Stimulated activated CD8-positive, alpha-beta memory T cell treated with anti-CD3 and anti-CD28 coated beads, Interleukin-4, amount 100 ng/mL, for 48 hours (primary cell): ENCODE data around the gene SRSF11.

Experiments used
- DNase-seq: peaks from one replicate; pipeline ENCODE4 v3.0.0-alpha.2; 2020

The SRSF11 gene

GRCh38 chr1:70222716-70223235 is 1.6 kb downstream of the SRSF11 start:
- no peak for DNase-seq

GRCh38 chr1:70224954-70225353 is 3.8 kb downstream of the SRSF11 start:
- no peak for DNase-seq

DNA sequence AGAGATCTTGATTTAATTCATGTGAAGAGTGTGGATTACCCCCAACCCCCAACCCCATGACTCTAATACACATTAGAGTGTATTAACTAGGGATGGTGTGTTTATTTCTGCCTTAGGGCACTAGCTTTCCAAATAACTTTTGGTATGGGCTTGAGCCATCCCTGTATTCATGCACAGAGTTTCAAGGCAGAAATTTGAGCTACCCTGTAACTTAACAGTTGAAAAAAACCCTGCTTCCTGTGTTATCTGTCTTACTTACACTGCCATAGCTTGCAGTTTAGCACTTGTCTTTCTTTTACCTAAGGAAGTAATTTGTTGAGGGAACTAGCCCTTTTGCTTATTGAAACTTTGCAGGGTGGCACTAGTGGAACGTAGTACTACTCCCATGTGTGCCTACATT is 6.3 kb downstream of the SRSF11 start:
- no peak for DNase-seq

DNA sequence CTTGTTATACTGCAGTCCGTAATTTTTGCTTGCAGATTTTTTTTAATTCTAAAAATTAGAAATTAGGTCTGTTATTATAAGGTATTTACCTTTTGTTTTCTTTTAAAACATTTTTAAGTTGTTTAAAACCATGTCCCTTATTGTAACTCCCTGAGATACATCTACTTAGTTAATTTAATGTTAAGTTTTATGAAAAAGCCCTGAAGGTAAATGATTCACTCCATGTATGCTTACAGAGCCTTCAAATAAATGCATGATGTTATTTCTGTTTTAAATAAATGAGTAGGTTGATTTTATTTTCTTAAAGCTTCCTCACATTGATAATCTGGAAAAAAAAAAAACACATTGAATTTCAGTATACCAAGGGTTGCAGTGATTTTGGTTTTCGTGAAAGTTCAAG is 7.5 kb downstream of the SRSF11 start:
- DNase-seq, result no peak

- no peak for DNase-seq
Measured at GRCh38 chr1:70231475-70231874, 10.3 kb downstream of the SRSF11 start.

- no peak for DNase-seq
Measured at GRCh38 chr1:70234733-70235132, 13.6 kb downstream of the SRSF11 start.

DNA sequence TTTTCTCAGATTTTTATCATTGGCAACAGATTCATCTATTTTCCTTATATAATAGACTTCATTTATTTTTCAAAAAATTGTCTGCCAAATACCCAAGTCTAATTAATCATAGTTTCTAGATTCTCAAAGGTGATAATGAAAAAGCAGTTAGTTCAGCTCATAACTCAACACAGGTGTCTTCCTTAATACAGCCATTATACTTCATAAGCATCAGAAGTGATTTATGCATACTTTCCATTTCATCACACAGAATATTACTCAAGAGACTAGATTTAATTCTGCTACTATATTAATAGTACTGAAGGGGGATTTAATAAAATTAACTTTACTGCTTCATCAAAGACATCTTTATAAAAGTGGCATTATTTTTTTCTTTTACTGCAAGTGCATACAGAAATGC is 18.8 kb downstream of the SRSF11 start:
- DNase-seq, result no peak

GRCh38 chr1:70247122-70247521 is 25.9 kb downstream of the SRSF11 start:
- no peak for DNase-seq

- no peak for DNase-seq
Measured at GRCh38 chr1:70247768-70248167, 26.6 kb downstream of the SRSF11 start.

DNA sequence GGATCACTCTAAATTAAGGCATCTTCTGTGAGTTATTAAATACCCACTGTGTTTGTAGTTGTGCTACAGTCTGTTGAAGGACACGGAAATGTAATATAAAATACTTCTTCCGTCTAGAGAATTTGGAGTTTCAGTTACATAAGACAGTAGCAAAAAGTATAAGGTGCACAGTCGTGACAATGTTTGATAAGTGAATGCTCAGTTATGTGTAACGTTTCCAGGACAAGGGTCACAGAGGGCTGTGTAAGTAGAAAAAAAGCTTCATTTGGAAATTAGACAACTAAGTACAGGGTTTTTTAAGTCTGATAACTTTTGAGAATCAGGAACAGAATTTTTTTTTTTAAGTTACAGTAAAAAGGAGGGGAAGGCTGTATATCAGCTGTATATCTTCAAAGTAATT is 27.5 kb downstream of the SRSF11 start:
- no peak for DNase-seq

DNA sequence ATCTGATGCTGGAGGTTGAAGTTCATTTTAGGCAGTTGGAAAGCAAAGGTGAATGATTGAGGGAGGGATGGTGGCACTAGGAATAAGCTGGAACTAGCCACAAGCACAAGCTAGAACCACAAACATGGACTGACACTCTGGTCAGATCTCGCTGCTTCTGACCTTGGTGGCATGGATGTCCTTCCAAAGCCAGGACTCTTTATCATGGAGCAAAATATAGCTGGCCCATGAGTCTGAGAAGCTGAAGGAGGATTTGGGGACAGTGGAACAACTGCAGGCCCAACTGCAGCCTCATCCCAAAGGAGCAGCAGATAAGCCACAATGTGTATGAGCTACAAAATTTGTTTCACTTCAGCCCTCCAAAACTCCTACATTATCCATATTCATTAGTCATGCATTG is 35.5 kb downstream of the SRSF11 start:
- no peak for DNase-seq

- no peak for DNase-seq
Measured at GRCh38 chr1:70264839-70265238, 43.7 kb downstream of the SRSF11 start.

GRCh38 chr1:70265946-70266345 is 44.8 kb downstream of the SRSF11 start:
- no peak for DNase-seq

- no peak for DNase-seq
Measured at GRCh38 chr1:70277875-70278274, 56.7 kb downstream of the SRSF11 start.

DNA sequence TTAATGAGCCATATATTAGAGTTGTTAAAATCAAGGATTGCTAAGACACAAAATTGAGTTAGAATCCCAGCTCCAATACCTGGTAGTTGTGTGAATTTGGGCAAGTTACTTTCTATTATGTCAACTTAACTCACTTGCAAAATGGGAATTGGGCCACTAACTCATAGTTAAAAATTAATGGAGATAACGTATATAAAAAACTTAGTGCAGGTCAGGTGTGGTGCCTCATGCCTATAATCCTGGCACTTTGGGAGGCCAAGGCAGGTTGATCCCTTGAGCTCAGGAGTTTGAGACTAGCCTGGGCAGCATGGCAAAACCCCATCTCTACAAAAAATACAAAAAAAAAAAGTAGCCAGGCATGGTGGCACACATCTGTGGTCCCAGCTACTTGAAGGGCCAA is 57.5 kb downstream of the SRSF11 start:
- no peak for DNase-seq

DNA sequence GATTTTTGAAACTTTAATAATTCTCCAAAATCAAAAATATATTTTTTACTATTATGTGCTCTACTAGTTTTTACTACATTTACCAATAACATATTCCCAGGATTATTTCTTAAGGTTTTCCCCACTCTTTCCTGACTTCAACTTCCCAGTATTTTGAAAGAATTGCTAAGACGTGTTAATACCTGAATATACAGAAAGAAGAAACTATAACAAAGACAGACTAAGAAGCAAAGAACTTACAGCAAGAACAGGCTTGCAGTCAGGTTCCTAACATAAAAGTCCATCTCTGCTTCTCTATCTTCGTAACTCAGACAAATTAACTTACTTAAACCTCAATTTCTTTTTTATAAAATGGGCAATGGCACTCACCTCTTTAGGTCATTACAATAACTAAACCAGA is 63.2 kb downstream of the SRSF11 start:
- DNase-seq, result no peak

DNA sequence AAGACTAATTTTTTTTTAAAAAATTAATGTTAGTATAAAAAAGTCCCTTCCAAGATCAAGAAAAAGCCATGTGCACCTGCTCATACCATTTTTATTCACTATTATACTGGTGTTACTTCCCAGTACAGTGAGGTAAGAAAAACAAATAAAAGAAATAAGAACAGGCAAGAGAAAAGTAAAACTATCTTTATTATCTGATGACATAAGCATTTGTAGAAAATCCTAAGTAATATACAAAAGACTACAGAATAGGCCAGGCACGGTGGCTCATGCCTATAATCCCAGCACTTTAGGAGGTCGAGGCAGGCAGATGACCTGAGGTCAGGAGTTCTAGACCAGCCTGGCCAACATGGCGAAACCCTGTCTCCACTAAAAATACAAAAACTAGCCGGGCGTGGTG is 65.3 kb downstream of the SRSF11 start:
- no peak for DNase-seq

DNA sequence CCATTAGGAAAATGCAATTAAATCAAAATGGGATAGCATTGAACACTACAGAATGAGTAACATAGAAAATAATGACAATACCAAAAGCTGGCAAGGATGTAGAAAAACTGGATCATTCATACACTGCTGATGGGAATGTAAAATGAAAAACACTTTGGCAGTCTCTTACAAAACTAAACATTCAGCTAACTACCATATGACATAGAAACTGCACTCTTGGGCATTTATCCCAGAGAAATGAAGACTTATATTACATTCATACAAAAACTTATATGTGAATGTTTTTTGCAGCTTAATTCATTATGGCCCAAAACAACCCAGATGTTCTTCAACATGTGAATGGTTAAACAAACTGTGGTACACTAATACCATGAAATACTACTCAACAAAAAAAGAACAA is 67.0 kb downstream of the SRSF11 start:
- no peak for DNase-seq

DNA sequence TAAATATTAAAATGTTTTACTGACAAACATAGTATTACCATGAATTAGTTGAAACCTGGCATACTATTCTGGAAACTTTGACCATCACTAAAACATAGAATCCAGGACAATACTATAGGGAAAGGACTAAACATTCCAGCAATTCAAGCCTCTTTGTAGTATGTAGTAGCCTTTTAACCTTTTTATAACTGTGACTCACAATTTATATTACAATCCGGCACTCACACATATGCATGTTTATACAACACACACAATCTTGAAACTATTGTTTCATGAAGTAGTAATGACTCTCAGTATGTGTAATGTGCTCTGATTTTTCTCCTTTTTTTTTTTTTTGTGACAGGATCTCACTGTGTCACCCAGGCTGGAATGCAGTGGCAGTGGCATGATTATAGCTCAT is 69.0 kb downstream of the SRSF11 start:
- no peak for DNase-seq

DNA sequence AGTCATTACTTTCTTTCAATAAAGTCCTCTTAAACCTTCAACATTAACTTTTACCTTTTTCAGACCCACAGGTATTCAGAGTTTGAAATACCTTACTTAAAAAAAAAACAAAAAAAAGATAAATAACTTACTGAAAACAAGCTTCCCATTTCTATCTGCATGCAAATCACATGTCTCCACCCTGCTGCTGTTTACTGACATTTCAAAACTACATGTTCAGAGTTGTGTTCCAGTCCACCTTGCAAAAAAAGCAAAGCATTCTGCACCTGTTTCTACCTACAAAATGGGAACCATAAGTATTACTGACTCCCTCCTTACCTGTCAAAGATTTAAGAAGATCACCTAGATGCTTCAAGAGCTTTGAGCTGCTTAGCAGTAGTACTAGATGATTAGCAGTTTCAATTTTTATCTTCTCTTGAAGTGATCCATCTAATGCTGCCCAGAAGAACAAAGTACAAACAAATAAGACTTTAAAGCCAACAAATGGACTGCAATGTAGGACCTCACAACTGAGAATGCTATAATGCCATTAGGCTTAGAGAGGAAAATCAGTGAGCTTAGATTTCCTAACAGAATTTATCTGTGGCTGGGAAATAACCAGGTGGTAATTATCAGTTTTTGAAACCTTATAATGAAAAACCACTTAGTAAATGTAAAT is 72.1 kb downstream of the SRSF11 start:
- DNase-seq, result no peak

DNA sequence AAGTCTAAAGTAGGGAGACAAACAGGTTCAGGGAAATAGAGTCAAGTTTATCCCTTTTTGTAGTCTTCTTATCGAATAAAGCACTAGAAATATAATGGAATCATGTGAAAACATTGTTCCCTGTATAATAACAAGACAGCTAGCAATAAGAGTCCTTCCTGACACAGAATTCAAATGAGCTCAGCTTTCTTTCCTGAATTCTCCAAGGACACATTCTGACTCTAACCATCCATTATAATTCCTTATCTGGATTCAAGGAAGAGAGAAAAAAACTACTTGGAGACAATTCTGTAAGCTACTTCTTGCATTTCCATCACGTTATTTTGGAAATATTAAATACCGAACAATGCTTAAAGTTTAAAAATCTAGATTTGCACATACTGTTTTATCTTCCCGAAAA is 74.6 kb downstream of the SRSF11 start:
- DNase-seq, result no peak

DNA sequence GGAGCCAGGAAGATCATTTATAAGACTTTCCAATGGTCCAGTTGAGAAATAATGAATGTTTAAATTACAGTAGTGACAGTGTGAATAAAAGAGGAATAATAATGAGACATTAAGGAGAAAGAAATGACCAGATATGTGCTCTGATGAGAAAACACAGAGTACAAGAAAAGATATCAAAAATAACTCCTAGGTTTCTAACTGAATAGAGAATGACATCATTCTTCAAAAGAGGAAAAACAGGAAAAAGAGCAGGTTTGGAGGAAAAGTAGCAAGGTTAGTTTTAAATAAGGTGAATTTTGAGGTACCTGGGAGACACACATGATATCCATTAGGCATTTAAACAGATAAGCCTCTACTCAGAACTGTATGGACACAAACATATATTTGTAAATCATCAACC is 78.3 kb downstream of the SRSF11 start:
- DNase-seq, result no peak
